Measurements from ENCODE around the gene IER5L.
"Not testable (repeated sequence)": the region's sequence is repeated elsewhere in the genome, so short reads cannot be mapped to it uniquely, and the experiment has no call there.

The IER5L gene

DNA sequence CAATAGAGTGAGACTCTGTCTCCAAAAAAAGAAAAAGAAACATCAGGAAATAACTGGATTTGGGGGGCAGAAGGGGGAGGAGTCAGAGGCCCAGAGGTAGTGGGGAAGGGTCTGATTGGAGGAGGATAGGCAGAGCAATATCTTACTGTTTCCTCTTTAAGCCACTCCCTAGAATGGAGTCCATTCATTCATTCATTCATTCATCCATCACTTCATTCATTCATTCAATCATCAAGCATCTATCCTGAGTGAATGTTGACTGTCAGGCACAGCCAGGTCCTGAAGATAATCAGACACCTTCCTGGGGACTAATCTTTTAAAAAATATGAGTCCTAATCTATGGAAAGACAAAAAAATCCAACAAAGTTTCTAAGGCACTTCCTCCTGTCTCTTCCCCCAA lies 12.9 kb downstream of the IER5L start:
- Histone ChIP-seq H3K9ac (ENCODE audit: low read length) (no peak overlapping the region), H3K4me3 (ENCODE audit: low read depth, low read length, poor library complexity, severe bottlenecking) (no peak overlapping the region), H3K27ac (ENCODE audit: low read depth, low read length, poor library complexity, severe bottlenecking) (no peak overlapping the region), H3K9me2 (ENCODE audit: low read depth, low read length) (no peaks in the 10 kb centered on the region), H3K9me3 (ENCODE audit: low read length) (no peaks in the 10 kb centered on the region), H3K36me3 (ENCODE audit: insufficient read depth, low read length) (no peaks in the 10 kb centered on the region), H3K27me3 (ENCODE audit: insufficient read depth, low read length) (peaks cover 5% of the 10 kb centered on the region; the same call in 1 of the 2 replicates), H3K4me1 (ENCODE audit: insufficient read depth, low read length, severe bottlenecking) (no peaks in the 10 kb centered on the region), H3K4me2 (ENCODE audit: low read length) (no peak overlapping the region), H3K79me2 (ENCODE audit: insufficient read depth, low read length) (no peaks in the 10 kb centered on the region), H2AFZ (ENCODE audit: low read length) (no peak overlapping the region), H4K20me1 (ENCODE audit: insufficient read depth, low read length) (no peaks in the 10 kb centered on the region), H3F3A (ENCODE audit: insufficient read depth, low read length) (no peaks in the 10 kb centered on the region)
- TF ChIP-seq EZH2 (IDR thresholded peaks at IDR 0.05; ENCODE audit: borderline replicate concordance, low read length) (no peak), CTCF (IDR thresholded peaks at IDR 0.05; ENCODE audit: low read length) (no peak)

DNA sequence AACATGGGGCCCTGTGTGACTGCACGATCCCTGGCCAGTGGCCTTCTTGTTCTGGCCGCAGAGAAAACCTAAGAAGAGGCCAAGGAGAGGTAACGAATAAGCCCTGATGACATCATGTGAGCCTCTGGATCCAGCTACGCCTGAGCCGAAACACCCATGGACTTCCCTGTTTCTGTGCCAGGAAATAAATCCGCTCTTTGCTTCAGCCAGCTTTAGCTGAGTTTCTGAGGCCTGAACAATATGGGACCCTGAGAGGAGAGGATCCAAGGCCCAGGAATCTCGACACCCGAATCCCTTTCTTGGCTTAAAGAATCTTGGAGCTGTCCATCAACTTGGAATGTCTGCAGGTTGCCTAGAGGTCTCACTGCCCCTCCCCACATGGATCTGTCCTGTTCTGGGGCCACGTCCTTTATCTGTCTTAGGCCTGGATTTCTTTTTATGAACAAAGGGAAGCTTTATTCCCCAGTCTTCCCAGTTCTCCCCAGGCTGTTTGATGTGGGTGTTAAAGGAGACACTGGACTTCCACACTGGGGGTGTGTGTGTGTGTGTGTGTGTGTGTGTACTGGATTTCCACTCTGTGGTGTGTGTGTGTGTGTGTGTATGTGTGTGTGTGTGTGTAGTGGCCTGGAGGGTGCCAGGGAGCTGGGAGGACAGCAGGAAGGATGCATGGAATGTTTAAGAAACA lies 13.7 kb downstream of the IER5L start:
- H3K4me3 ChIP-seq (ENCODE audit: low read depth, low read length, poor library complexity, severe bottlenecking) = no peak overlapping the region
- H3K27ac ChIP-seq (ENCODE audit: low read depth, low read length, poor library complexity, severe bottlenecking) = no peak overlapping the region
- no peak overlapping the region for H2AFZ ChIP-seq (ENCODE audit: low read length)
- TF ChIP-seq CTCF (IDR thresholded peaks at IDR 0.05; ENCODE audit: low read length) (no peak), EZH2 (IDR thresholded peaks at IDR 0.05; ENCODE audit: borderline replicate concordance, low read length) (no peak)
- no peak overlapping the region for H3K4me2 ChIP-seq (ENCODE audit: low read length)
- peaks cover 5% of the 10 kb centered on the region; the same call in 1 of the 2 replicates for H3K27me3 ChIP-seq (ENCODE audit: insufficient read depth, low read length)
- no peaks in the 10 kb centered on the region for H3K79me2 ChIP-seq (ENCODE audit: insufficient read depth, low read length)
- H3K36me3 ChIP-seq (ENCODE audit: insufficient read depth, low read length) = no peaks in the 10 kb centered on the region
- no peaks in the 10 kb centered on the region for H3F3A ChIP-seq (ENCODE audit: insufficient read depth, low read length)
- no peak overlapping the region for H3K9ac ChIP-seq (ENCODE audit: low read length)
- no peaks in the 10 kb centered on the region for H4K20me1 ChIP-seq (ENCODE audit: insufficient read depth, low read length)
- no peaks in the 10 kb centered on the region for H3K9me2 ChIP-seq (ENCODE audit: low read depth, low read length)
- no peaks in the 10 kb centered on the region for H3K9me3 ChIP-seq (ENCODE audit: low read length)
- no peaks in the 10 kb centered on the region for H3K4me1 ChIP-seq (ENCODE audit: insufficient read depth, low read length, severe bottlenecking)

DNA sequence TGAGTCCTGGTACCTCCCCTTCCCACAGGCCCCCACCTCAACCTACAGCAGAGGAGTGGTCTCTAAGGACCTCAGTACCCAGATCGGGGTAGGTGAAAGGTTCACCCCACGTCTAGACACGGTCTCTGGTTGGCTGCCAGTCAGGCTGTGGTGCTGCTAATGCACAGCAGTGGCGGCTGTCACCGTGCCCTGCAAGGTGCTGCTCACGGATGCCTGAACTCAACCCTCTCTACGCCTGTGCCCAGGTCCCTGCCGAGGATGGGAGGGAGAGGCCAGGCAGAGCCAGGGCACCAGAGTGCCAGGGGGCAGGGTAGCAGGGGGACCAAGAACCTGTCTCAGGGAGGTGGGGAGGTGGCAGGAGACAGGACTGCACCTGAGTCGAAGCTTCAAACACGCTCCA lies 14.3 kb downstream of the IER5L start:
- Histone ChIP-seq H3K27ac (ENCODE audit: low read depth, low read length, poor library complexity, severe bottlenecking) (no peak overlapping the region), H3F3A (ENCODE audit: insufficient read depth, low read length) (no peaks in the 10 kb centered on the region), H3K4me2 (ENCODE audit: low read length) (no peak overlapping the region), H3K9ac (ENCODE audit: low read length) (no peak overlapping the region), H3K4me1 (ENCODE audit: insufficient read depth, low read length, severe bottlenecking) (no peaks in the 10 kb centered on the region), H2AFZ (ENCODE audit: low read length) (no peak overlapping the region), H3K9me3 (ENCODE audit: low read length) (no peaks in the 10 kb centered on the region), H3K4me3 (ENCODE audit: low read depth, low read length, poor library complexity, severe bottlenecking) (no peak overlapping the region), H3K36me3 (ENCODE audit: insufficient read depth, low read length) (no peaks in the 10 kb centered on the region), H4K20me1 (ENCODE audit: insufficient read depth, low read length) (no peaks in the 10 kb centered on the region), H3K9me2 (ENCODE audit: low read depth, low read length) (no peaks in the 10 kb centered on the region), H3K79me2 (ENCODE audit: insufficient read depth, low read length) (no peaks in the 10 kb centered on the region), H3K27me3 (ENCODE audit: insufficient read depth, low read length) (peaks cover 5% of the 10 kb centered on the region; the same call in 1 of the 2 replicates)
- TF ChIP-seq CTCF (IDR thresholded peaks at IDR 0.05; ENCODE audit: low read length) (no peak), EZH2 (IDR thresholded peaks at IDR 0.05; ENCODE audit: borderline replicate concordance, low read length) (no peak)

DNA sequence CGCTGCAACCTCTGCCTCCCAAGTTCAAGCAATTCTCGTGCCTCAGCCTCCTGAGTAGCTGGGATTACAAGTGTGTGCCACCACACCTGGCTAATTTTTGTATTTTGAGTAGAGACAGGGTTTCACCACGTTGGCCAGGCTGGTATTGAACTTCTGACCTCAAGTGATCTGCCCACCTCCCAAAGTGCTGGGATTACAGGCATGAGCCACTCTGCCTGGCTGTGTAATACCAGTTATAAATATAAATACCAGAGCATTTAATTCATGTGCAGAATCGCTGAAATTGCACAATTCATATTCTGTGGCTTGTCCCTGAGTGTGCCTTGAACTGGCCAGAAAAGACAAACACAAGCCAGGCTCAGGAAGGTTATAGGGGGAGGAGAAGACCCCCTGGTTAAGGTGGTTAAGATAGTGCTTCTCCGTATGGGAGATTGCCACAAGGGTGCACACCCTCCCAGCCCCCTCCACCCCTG lies 14.8 kb downstream of the IER5L start:
- H3K4me2 ChIP-seq (ENCODE audit: low read length); H3K36me3 ChIP-seq (ENCODE audit: insufficient read depth, low read length): not testable (repeated sequence)

More for the DNA sequence above, 14.8 kb downstream of the IER5L start:
- H3K9ac ChIP-seq (ENCODE audit: low read length); H3K4me1 ChIP-seq (ENCODE audit: insufficient read depth, low read length, severe bottlenecking); H3F3A ChIP-seq (ENCODE audit: insufficient read depth, low read length); H3K4me3 ChIP-seq (ENCODE audit: low read depth, low read length, poor library complexity, severe bottlenecking); H3K79me2 ChIP-seq (ENCODE audit: insufficient read depth, low read length); H4K20me1 ChIP-seq (ENCODE audit: insufficient read depth, low read length); H2AFZ ChIP-seq (ENCODE audit: low read length); H3K27me3 ChIP-seq (ENCODE audit: insufficient read depth, low read length); H3K9me3 ChIP-seq (ENCODE audit: low read length); H3K9me2 ChIP-seq (ENCODE audit: low read depth, low read length); H3K27ac ChIP-seq (ENCODE audit: low read depth, low read length, poor library complexity, severe bottlenecking): not testable (repeated sequence)
